Endothelial cell of umbilical vein (primary cell): ENCODE results near the gene GTF2E1. TPM values are rescaled to one million over a fixed set of nuclear protein-coding genes. Genes with fewer than 3 reads are reported as not detected.

Experiments
- BruUV-seq: library from RNA; stranded (reverse); fragments of 400-500 nt; replicated peaks from 2 replicates; lab custom pipeline; 2021; lab: Mats Ljungman, UMichigan
- CTCF ChIA-PET: fragments of 300-600, 350-600 bp; sonication (Branson Sonifier 250); formaldehyde crosslinking; loops from one replicate; lab custom pipeline; 2021; ENCODE audit warnings: antibody characterized with exemption, inconsistent platforms; lab: Charles Lee
- POLR2A ChIA-PET: fragments of 300-600, 350-600 bp; sonication (Branson Sonifier 250); formaldehyde crosslinking; loops from one replicate; lab custom pipeline; 2021; ENCODE audit warnings: antibody characterized with exemption, inconsistent platforms; lab: Charles Lee
- DNase-seq: peaks from one replicate; pipeline ENCODE4 v3.0.0-alpha.2; 2011; ENCODE audit warnings: low read depth, low spot score
- FAIRE-seq: peaks from 2 replicates; lab custom pipeline; 2011; peaks lifted over from hg19 to GRCh38; lab: Jason Lieb, UNC
- H2AFZ ChIP-seq: 2 replicates; pipeline ENCODE4 v1.6.0; 2012; ENCODE audit warnings: low read depth, low read length, control low read depth, inconsistent platforms
- H3K27ac ChIP-seq: 2 replicates; pipeline ENCODE4 v1.5.1; 2011; ENCODE audit warnings: low read depth, mild to moderate bottlenecking, control low read depth, low read length, moderate library complexity; ENCODE audit not compliant: insufficient read depth
- H3K27me3 ChIP-seq, 2 experiments: 2 replicates each; pipeline versions ENCODE4 v1.6.0 to v1.6.1; 2011; ENCODE audit warnings: low read length in 2 of 2, mixed read lengths in 1 of 2; ENCODE audit not compliant: control insufficient read depth in 2 of 2, insufficient read depth in 2 of 2
- H3K36me3 ChIP-seq, 2 experiments: 2 replicates in 1 of 2; 3 replicates in 1 of 2; pipeline ENCODE4 v1.5.1; 2011; ENCODE audit warnings: low read length in 2 of 2, mild to moderate bottlenecking in 1 of 2, moderate library complexity in 1 of 2; ENCODE audit not compliant: control insufficient read depth in 2 of 2, insufficient read depth in 2 of 2; ENCODE audit errors: extremely low read depth in 1 of 2
- H3K4me1 ChIP-seq: 3 replicates; pipeline ENCODE4 v1.5.1; 2011; ENCODE audit warnings: mild to moderate bottlenecking, low read length; ENCODE audit not compliant: control insufficient read depth, insufficient read depth; ENCODE audit errors: extremely low read depth
- H3K4me2 ChIP-seq: 2 replicates; pipeline ENCODE4 v1.6.1; 2011; ENCODE audit warnings: low read length, control low read depth, mixed read lengths; ENCODE audit not compliant: insufficient read depth
- H3K4me3 ChIP-seq, 3 experiments: fragments of 200-600 bp in 1 of 3; sonication (generic), shearing (Covaris generic) in 1 of 3; replicated peaks in 1 of 3; 2 replicates each; pipeline ENCODE4 v1.5.1; 2011 to 2016; ENCODE audit warnings: control low read depth in 3 of 3, low read length in 3 of 3, mild to moderate bottlenecking in 2 of 3, inconsistent platforms in 1 of 3, low read depth in 1 of 3, moderate library complexity in 1 of 3; ENCODE audit not compliant: insufficient read depth in 1 of 3
- H3K79me2 ChIP-seq: 2 replicates; pipeline ENCODE4 v1.6.0; 2012; ENCODE audit warnings: low read length, inconsistent platforms; ENCODE audit not compliant: control insufficient read depth, insufficient read depth
- H3K9ac ChIP-seq: replicated peaks from 2 replicates; pipeline ENCODE3; 2011; ENCODE audit warnings: low read length, control low read depth; ENCODE audit not compliant: insufficient read depth; ENCODE audit errors: extremely low read depth
- H3K9me1 ChIP-seq: replicated peaks from 3 replicates; pipeline ENCODE4 v1.6.0; 2011; ENCODE audit warnings: mild to moderate bottlenecking, low read length; ENCODE audit not compliant: control insufficient read depth, insufficient read depth; ENCODE audit errors: extremely low read depth
- H3K9me3 ChIP-seq: replicated peaks from 2 replicates; pipeline ENCODE4 v1.5.1; 2012; ENCODE audit warnings: low read length, inconsistent platforms; ENCODE audit not compliant: control insufficient read depth, insufficient read depth
- H4K20me1 ChIP-seq: replicated peaks from 2 replicates; pipeline ENCODE3; 2011; ENCODE audit warnings: mild to moderate bottlenecking, low read length; ENCODE audit not compliant: control insufficient read depth, insufficient read depth; ENCODE audit errors: extremely low read depth
- CTCF ChIP-seq, 2 donors: IDR thresholded peaks; 1 replicate in 1 of 2; 2 replicates in 1 of 2; pipeline ENCODE4 v1.5.1; 2011; ENCODE audit warnings: low read length in 2 of 2, mild to moderate bottlenecking in 2 of 2, moderate library complexity in 2 of 2, control low read depth in 1 of 2, inconsistent platforms in 1 of 2, low read depth in 1 of 2; ENCODE audit not compliant: insufficient read depth in 1 of 2; ENCODE audit errors: extremely low read depth in 1 of 2
- EZH2 ChIP-seq: IDR thresholded peaks from 2 replicates; pipeline ENCODE4 v1.6.1; 2012; ENCODE audit warnings: borderline replicate concordance, low read depth, mild to moderate bottlenecking, moderate library complexity, low read length, inconsistent platforms; ENCODE audit not compliant: severe bottlenecking
- FOS ChIP-seq: IDR thresholded peaks from 2 replicates; pipeline ENCODE4 v1.6.1; 2011; ENCODE audit warnings: mild to moderate bottlenecking, low read length, moderate library complexity, borderline replicate concordance; ENCODE audit not compliant: insufficient read depth
- GATA2 ChIP-seq: IDR thresholded peaks from 2 replicates; pipeline ENCODE4 v1.7.0; 2011; ENCODE audit warnings: low read depth, mild to moderate bottlenecking, moderate library complexity, mixed read lengths, low read length; ENCODE audit not compliant: insufficient read length, insufficient read depth
- JUN ChIP-seq: IDR thresholded peaks from 2 replicates; pipeline ENCODE4 v1.6.1; 2011; ENCODE audit warnings: borderline replicate concordance, low read depth; ENCODE audit not compliant: insufficient read length, insufficient read depth
- MAX ChIP-seq: IDR thresholded peaks from 2 replicates; pipeline ENCODE4 v1.6.1; 2011; ENCODE audit not compliant: insufficient read depth, insufficient read length
- MYC ChIP-seq: IDR thresholded peaks from one replicate; pipeline ENCODE4 v1.6.1; 2011; ENCODE audit warnings: mild to moderate bottlenecking, low read depth, low read length
- POLR2A ChIP-seq: IDR thresholded peaks from 2 replicates; pipeline ENCODE4 v1.6.1; 2012; ENCODE audit warnings: low read depth, mild to moderate bottlenecking, control low read depth, low read length
- POLR2AphosphoS5 ChIP-seq: IDR thresholded peaks from 2 replicates; pipeline ENCODE4 v1.6.1; 2012; ENCODE audit warnings: low read depth, mild to moderate bottlenecking, control low read depth, low read length, moderate library complexity; ENCODE audit not compliant: insufficient read depth
- dilution Hi-C: fragments of 300-500 bp; cut with MboI; formaldehyde crosslinking; loops from one replicate; pipeline ENCODE4 v1.15.0; 2019; ENCODE audit warnings: low sequenced_read_pairs; ENCODE audit not compliant: extremely low pct_ligation_motif_present
- intact Hi-C: fragments of 100-400 bp; cut with micrococcal nuclease; formaldehyde crosslinking; loops from one replicate; pipeline ENCODE4 v1.10.0; 2022
- polyA plus RNA-seq, 4 experiments: library from polyadenylated mRNA; depleted of rRNA in 3 of 4; stranded (reverse) in 3 of 4; unstranded in 1 of 4; fragments of >200 nt; gene quantifications; 2 replicates each; pipeline versions ENCODE4 v1.2.1 to v1.2.3, GENCODE V29; 2011 to 2012; ENCODE audit warnings: missing spikeins in 1 of 4
- total RNA-seq: library from RNA; stranded (reverse); gene quantifications from 2 replicates; pipeline ENCODE4 v1.2.3, GENCODE V29; 2021

The GTF2E1 gene
- total and polyA plus RNA-seq, 2 donors (not counting 3 experiments of a cell fraction or from before 2014, with no cell fraction given) = 10.6 to 27.7 TPM

- no peak overlapping the region for H2AFZ ChIP-seq
- H3K9ac ChIP-seq = no peak overlapping the region
- dilution Hi-C loops = no loop called here
- ChIA-PET POLR2A (no interaction called here), CTCF (interaction anchor here (1.2 to 1.9 kb wide), 2 partner anchors 30 to 32 kb away, joined by 3 to 6 read pairs; no protein-coding TSS in a partner anchor)
- no peak for FAIRE-seq
- no peaks in the 10 kb centered on the region for H3K9me1 ChIP-seq
- H3K27ac ChIP-seq = no peak overlapping the region
- no peaks in the 10 kb centered on the region for H3K9me3 ChIP-seq
- peaks cover 47% of the 10 kb centered on the region for H3K79me2 ChIP-seq
- no peaks in the 10 kb centered on the region for H3K4me1 ChIP-seq
- intact Hi-C loops = no loop called here
- H3K27me3 ChIP-seq = no peaks in the 10 kb centered on the region
- no peak overlapping the region for H3K4me3 ChIP-seq
- H4K20me1 ChIP-seq = no peaks in the 10 kb centered on the region
- DNase-seq = no peak
- no peak overlapping the region for H3K4me2 ChIP-seq
- BruUV-seq = no TSS peak
- TF ChIP-seq POLR2A = no peak
- TF ChIP-seq GATA2 = no peak
- TF ChIP-seq EZH2 = no peak
- TF ChIP-seq POLR2AphosphoS5 = no peak
- TF ChIP-seq MYC = no peak
- TF ChIP-seq JUN = no peak
- TF ChIP-seq MAX = no peak
- TF ChIP-seq CTCF (IDR thresholded peaks at IDR 0.05; ENCODE audit: extremely low read depth in 1 of 2, insufficient read depth in 1 of 2, low read depth in 1 of 2, low read length in 2 of 2) = no peak
- no peak for TF ChIP-seq FOS
- no peaks in the 10 kb centered on the region for H3K36me3 ChIP-seq
These were observed 21.1 kb downstream of the GTF2E1 start for GRCh38 chr3:120763601-120764000.
